Measurements from ENCODE around the gene FIGN.

DNA sequence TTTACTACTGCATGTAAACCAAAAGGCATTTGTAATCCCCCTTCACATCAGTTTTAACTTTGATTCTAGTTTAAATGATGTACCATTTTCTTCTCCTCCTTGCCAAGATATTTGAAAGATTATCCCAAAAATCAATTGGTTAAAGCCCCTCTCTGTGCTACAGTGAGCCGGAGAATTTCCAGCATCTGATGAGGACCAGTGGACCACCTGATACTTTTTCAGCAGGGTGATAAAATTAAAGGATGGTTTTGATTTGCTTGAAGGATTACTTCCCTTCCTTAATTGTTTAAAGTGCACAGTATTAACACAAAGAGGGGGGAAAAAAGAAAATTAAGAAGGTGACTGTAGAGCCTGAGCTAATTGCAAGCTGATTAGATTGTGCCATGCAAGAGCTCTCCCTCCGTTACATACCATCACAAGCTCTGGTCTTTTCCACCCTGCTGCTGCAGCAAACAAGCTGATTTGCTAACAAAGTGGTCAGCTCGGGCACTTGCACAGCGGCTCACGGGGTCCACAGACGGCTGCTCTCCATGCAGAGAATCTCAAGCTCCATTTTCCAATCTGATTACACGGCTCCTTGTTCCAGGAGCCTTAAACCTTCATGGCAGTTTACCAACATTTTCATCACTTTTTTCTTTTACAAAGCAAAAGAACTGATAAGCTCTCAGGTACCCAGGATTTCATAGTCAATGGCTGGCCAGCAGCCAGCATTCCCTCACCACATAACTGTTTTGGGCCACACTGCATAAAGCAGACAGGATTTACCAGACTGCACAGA lies 22.1 kb downstream of the FIGN start:
- TF ChIP-seq CTCF (IDR thresholded peaks at IDR 0.05) (no peak), POLR2A (IDR thresholded peaks at IDR 0.05) (no peak)
